Endodermal cell (in vitro differentiated cells): ENCODE data around the gene KIF26B. TPM values are rescaled to one million over a fixed set of nuclear protein-coding genes. Genes with fewer than 3 reads are reported as not detected.

Experiments used
- DNase-seq: peaks from one replicate; pipeline ENCODE4 v3.0.0-alpha.2; 2017
- H3K27ac ChIP-seq: 2 replicates; pipeline ENCODE4 v1.5.1; 2013; ENCODE audit warnings: mild to moderate bottlenecking, low read depth, low read length, moderate library complexity
- H3K27me3 ChIP-seq: 2 replicates; pipeline ENCODE4 v1.6.1; 2013; ENCODE audit warnings: mild to moderate bottlenecking, low read length, moderate library complexity; ENCODE audit not compliant: insufficient read depth, control insufficient read depth, poor library complexity, severe bottlenecking
- H3K36me3 ChIP-seq: 2 replicates; pipeline ENCODE4 v1.7.0; 2013; ENCODE audit warnings: mild to moderate bottlenecking, low read length, moderate library complexity; ENCODE audit not compliant: control insufficient read depth, insufficient read depth
- H3K4me1 ChIP-seq: one replicate; pipeline ENCODE4 v1.7.0; 2013; ENCODE audit warnings: low read length; ENCODE audit not compliant: control insufficient read depth, insufficient read depth
- H3K4me3 ChIP-seq: 2 replicates; pipeline ENCODE4 v1.5.1; 2013; ENCODE audit warnings: mild to moderate bottlenecking, low read length, moderate library complexity
- H3K9ac ChIP-seq: 2 replicates; pipeline ENCODE4 v1.6.1; 2013; ENCODE audit warnings: mild to moderate bottlenecking, low read length, moderate library complexity; ENCODE audit not compliant: poor library complexity, severe bottlenecking; ENCODE audit errors: extremely low read depth
- H3K9me3 ChIP-seq: 2 replicates; pipeline ENCODE4 v1.6.1; 2013; ENCODE audit warnings: mild to moderate bottlenecking, low read length, moderate library complexity; ENCODE audit not compliant: control insufficient read depth
- H3K27ac Mint-ChIP-seq: 2 replicates; pipeline ENCODE4 v1.8.0; 2020; ENCODE audit warnings: mixed read lengths
- H3K27me3 Mint-ChIP-seq: 2 replicates; pipeline ENCODE4 v1.8.0; 2021; ENCODE audit warnings: mild to moderate bottlenecking, mixed read lengths; ENCODE audit not compliant: insufficient read depth
- H3K36me3 Mint-ChIP-seq: 2 replicates; pipeline ENCODE4 v1.8.0; 2020; ENCODE audit warnings: low read depth, mixed read lengths
- H3K4me1 Mint-ChIP-seq: 2 replicates; pipeline ENCODE4 v1.8.0; 2020; ENCODE audit warnings: mixed read lengths
- H3K4me3 Mint-ChIP-seq: 2 replicates; pipeline ENCODE4 v1.8.0; 2020; ENCODE audit warnings: mild to moderate bottlenecking, moderate library complexity, mixed read lengths
- H3K9me3 Mint-ChIP-seq: 2 replicates; pipeline ENCODE4 v1.8.0; 2020; ENCODE audit warnings: mild to moderate bottlenecking, mixed read lengths
- WGBS, 2 experiments: methylation state at CpG; one replicate each; pipeline versions ENCODE4 v1.1.5 to v1.1.7; 2013; ENCODE audit warnings: missing lambda C conversion rate in 2 of 2, mixed read lengths in 1 of 2; ENCODE audit not compliant: insufficient coverage in 1 of 2, insufficient read length in 1 of 2; 5-methylcytosine and 5-hydroxymethylcytosine counted together
- total RNA-seq, 2 donors: library from RNA; stranded (reverse); fragmentation: NEBNext Ultra II Directional in 1 of 2; extraction: Animal tissue kit (Norgen Biotek cat#: 25700) in 1 of 2; gene quantifications; 2 replicates in 1 of 2; 3 replicates in 1 of 2; pipeline ENCODE4 v1.2.1, GENCODE V29; 2021
- TF ChIP-seq, protein P1 (sequence below): fragments of 200-600 bp; sonication (generic); conservative IDR thresholded peaks from 2 replicates; pipeline ENCODE4 v1.5.0; 2021; ENCODE audit warnings: antibody characterized with exemption, mild to moderate bottlenecking

The KIF26B gene
- total RNA-seq, 2 donors from 2014 or later = 12.3 to 21.0 TPM

DNA sequence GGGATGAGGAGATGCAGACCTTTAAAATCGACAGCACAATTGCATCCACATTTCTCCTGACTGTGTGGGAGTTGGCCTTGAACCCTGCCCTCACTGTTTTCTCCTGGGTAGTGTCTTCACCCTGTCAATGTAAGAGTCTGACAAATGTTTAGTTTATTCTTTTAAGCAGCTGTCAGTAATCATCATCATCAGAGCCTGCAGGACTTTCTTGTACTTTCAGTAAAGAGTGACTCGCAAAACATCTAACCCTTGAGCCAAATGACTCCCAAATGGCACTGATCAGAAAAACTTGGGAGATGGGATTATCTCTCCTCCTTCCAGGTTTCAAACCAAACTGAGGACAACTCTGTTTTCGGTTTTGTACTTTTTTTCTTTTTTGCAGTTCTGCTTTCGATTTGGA, 460.2 kb downstream of the KIF26B start:
- Histone ChIP-seq H3K36me3 (peaks cover 9% of the 10 kb centered on the region), H3K9me3 (no peaks in the 10 kb centered on the region), H3K27ac (no peak overlapping the region), H3K9ac (no peak overlapping the region), H3K4me3 (no peak overlapping the region), H3K4me1 (no peaks in the 10 kb centered on the region), H3K27me3 (no peaks in the 10 kb centered on the region)
- TF ChIP-seq, protein P1, sequence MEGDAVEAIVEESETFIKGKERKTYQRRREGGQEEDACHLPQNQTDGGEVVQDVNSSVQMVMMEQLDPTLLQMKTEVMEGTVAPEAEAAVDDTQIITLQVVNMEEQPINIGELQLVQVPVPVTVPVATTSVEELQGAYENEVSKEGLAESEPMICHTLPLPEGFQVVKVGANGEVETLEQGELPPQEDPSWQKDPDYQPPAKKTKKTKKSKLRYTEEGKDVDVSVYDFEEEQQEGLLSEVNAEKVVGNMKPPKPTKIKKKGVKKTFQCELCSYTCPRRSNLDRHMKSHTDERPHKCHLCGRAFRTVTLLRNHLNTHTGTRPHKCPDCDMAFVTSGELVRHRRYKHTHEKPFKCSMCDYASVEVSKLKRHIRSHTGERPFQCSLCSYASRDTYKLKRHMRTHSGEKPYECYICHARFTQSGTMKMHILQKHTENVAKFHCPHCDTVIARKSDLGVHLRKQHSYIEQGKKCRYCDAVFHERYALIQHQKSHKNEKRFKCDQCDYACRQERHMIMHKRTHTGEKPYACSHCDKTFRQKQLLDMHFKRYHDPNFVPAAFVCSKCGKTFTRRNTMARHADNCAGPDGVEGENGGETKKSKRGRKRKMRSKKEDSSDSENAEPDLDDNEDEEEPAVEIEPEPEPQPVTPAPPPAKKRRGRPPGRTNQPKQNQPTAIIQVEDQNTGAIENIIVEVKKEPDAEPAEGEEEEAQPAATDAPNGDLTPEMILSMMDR = no peak
- peaks cover 37% of the 10 kb centered on the region for H3K36me3 Mint-ChIP-seq
- H3K9me3 Mint-ChIP-seq = no peaks in the 10 kb centered on the region
- 63 to 85% methylated on average over 1 to 4 of the region's 4 CpGs for WGBS, 2 experiments
- H3K27ac Mint-ChIP-seq = no peak overlapping the region
- peaks cover 23% of the 10 kb centered on the region for H3K4me1 Mint-ChIP-seq
- H3K4me3 Mint-ChIP-seq = no peak overlapping the region
- H3K27me3 Mint-ChIP-seq = peaks cover 32% of the 10 kb centered on the region
- DNase-seq = no peak

DNA sequence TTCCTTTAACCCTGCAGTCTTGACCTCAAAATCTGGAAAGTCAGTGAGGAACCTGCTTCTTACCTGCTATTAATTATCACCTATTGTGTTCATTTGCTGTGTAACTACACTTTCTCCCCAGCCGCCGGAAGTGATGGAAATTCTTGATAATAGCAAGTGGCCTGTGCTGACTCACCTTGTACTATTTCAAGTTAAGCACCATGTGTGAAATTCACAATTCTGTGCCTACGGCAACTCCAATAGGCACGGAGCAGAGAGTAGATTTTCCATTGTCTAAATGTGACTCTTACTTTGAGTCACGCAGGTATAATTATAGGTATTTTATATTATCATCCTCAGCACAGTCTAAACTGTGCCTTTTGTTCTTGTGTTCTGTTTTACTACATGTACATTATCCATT, 466.8 kb downstream of the KIF26B start:
- no peak overlapping the region for H3K4me3 ChIP-seq
- Mint-ChIP-seq H3K4me3 (no peak overlapping the region), H3K27me3 (peaks cover 11% of the 10 kb centered on the region), H3K4me1 (peaks cover 22% of the 10 kb centered on the region), H3K27ac (no peak overlapping the region), H3K9me3 (no peaks in the 10 kb centered on the region), H3K36me3 (peaks cover 9% of the 10 kb centered on the region)
- WGBS, 2 experiments = 67 to 90% methylated on average over 2 to 5 of the region's 5 CpGs
- DNase-seq = peak; percentile 69
- H3K27ac ChIP-seq = no peak overlapping the region
- no peaks in the 10 kb centered on the region for H3K36me3 ChIP-seq
- TF ChIP-seq, protein P1 = no peak
- H3K27me3 ChIP-seq = no peaks in the 10 kb centered on the region
- H3K9ac ChIP-seq = no peak overlapping the region
- H3K9me3 ChIP-seq = no peaks in the 10 kb centered on the region
- H3K4me1 ChIP-seq = peaks cover 4% of the 10 kb centered on the region

DNA sequence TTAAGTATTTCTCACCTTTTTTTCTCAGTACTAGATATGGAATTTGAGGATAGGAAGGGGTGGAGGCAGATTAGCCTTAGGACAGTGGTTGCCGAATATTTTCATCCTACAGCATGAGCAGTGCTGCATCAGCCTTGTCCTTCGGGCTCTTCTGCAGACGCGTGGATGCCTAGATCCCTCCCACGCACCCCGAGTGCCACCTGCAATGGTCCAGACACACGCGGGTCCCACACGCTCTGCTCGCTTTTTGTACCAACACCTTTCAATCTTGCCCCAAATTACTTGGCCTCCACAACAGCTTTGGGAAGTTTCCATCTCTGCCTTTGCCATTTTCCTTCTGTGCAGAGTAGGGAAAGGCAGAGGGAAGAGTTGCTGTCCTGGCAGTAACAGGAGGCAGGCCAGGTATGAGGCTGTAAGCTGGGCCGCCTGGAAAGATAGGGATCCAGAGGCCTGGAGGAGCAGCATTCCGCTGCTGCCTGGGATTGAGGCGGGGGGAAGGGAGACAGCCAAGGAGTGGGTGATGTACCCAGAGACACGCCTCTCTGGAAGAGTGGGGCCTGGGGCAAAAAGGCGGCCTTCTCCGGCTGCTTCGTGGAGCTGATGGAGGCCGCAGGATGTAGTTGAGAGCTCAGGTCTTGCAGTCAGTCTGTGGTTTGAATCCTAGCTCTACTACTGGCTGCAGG, 467.7 kb downstream of the KIF26B start:
- Mint-ChIP-seq H3K27ac (no peak overlapping the region), H3K27me3 (peaks cover 8% of the 10 kb centered on the region), H3K4me1 (peaks cover 20% of the 10 kb centered on the region), H3K36me3 (peaks cover 6% of the 10 kb centered on the region), H3K9me3 (no peaks in the 10 kb centered on the region), H3K4me3 (no peak overlapping the region)
- WGBS, 2 experiments = 83 to 84% methylated on average over 8 to 18 of the region's 18 CpGs
- Histone ChIP-seq H3K27ac (no peak overlapping the region), H3K4me3 (no peak overlapping the region), H3K27me3 (no peaks in the 10 kb centered on the region), H3K9me3 (no peaks in the 10 kb centered on the region), H3K36me3 (no peaks in the 10 kb centered on the region), H3K4me1 (peaks cover 4% of the 10 kb centered on the region), H3K9ac (no peak overlapping the region)
- DNase-seq = peak; percentile 80
- TF ChIP-seq, protein P1 = no peak
